H1 (cell line): ENCODE results near the gene NRXN2. TPM values are rescaled to one million over a fixed set of nuclear protein-coding genes. Genes with fewer than 3 reads are reported as not detected.

Source experiments
- CTCF ChIA-PET: fragments of 300-600 bp; sonication (Branson Sonifier 250); formaldehyde crosslinking; loops from one replicate; lab custom pipeline; 2021; ENCODE audit not compliant: partially characterized antibody; lab: Charles Lee
- POLR2A ChIA-PET: fragments of 300-600 bp; sonication (Branson Sonifier 250); formaldehyde crosslinking; loops from one replicate; lab custom pipeline; 2021; ENCODE audit warnings: inconsistent platforms; ENCODE audit not compliant: partially characterized antibody; lab: Charles Lee
- DNase-seq, 2 experiments: peaks; one replicate each; pipeline versions ENCODE4 v3.0.0 to v3.0.0-alpha.2; 2010 to 2022; ENCODE audit warnings: low spot score in 2 of 2, low read depth in 1 of 2, mixed read lengths in 1 of 2
- FAIRE-seq: peaks from 2 replicates; lab custom pipeline; 2011; peaks lifted over from hg19 to GRCh38; lab: Jason Lieb, UNC
- H2AFZ ChIP-seq: 2 replicates; pipeline ENCODE4 v1.8.1; 2012; ENCODE audit warnings: low read length, inconsistent platforms
- H2AK5ac ChIP-seq: 2 replicates; pipeline ENCODE4 v1.6.1; 2013; ENCODE audit warnings: low read depth, low read length
- H2BK120ac ChIP-seq: replicated peaks from 2 replicates; pipeline ENCODE3; 2013; ENCODE audit warnings: low read depth, low read length, inconsistent platforms
- H2BK12ac ChIP-seq: 2 replicates; pipeline ENCODE4 v1.6.1; 2013; ENCODE audit warnings: low read depth, low read length
- H2BK15ac ChIP-seq: 2 replicates; pipeline ENCODE4 v1.6.1; 2013; ENCODE audit warnings: low read length
- H2BK20ac ChIP-seq: 2 replicates; pipeline ENCODE4 v1.6.1; 2013; ENCODE audit warnings: low read length
- H2BK5ac ChIP-seq: 2 replicates; pipeline ENCODE4 v1.6.1; 2013; ENCODE audit warnings: low read depth, low read length
- H3K14ac ChIP-seq: 2 replicates; pipeline ENCODE4 v1.6.1; 2013; ENCODE audit warnings: inconsistent platforms; ENCODE audit not compliant: insufficient read length
- H3K18ac ChIP-seq: 2 replicates; pipeline ENCODE4 v1.6.1; 2013; ENCODE audit warnings: low read length; ENCODE audit errors: extremely low read depth
- H3K23ac ChIP-seq: 2 replicates; pipeline ENCODE4 v1.6.1; 2013; ENCODE audit warnings: inconsistent platforms; ENCODE audit not compliant: insufficient read length
- H3K23me2 ChIP-seq: 2 replicates; pipeline ENCODE4 v1.6.1; 2013; ENCODE audit warnings: low read depth, low read length
- H3K27ac ChIP-seq: 2 replicates; pipeline ENCODE4 v1.6.1; 2011; ENCODE audit warnings: low read depth, low read length, inconsistent platforms
- H3K27me3 ChIP-seq, 4 experiments: replicated peaks in 1 of 4; 1 replicate in 1 of 4; 2 replicates in 3 of 4; pipeline versions ENCODE4 v1.6.1 to v1.8.1; 2011 to 2013; ENCODE audit warnings: low read length in 3 of 4, mild to moderate bottlenecking in 3 of 4, inconsistent platforms in 2 of 4, mixed read lengths in 2 of 4, moderate library complexity in 1 of 4; ENCODE audit not compliant: control insufficient read depth in 3 of 4, insufficient read depth in 3 of 4; ENCODE audit errors: extremely low read depth in 1 of 4
- H3K36me3 ChIP-seq, 4 experiments: 2 replicates each; pipeline versions ENCODE4 v1.6.1 to v1.8.1; 2011 to 2013; ENCODE audit warnings: mild to moderate bottlenecking in 4 of 4, low read length in 3 of 4, moderate library complexity in 2 of 4, control low read depth in 1 of 4, inconsistent platforms in 1 of 4; ENCODE audit not compliant: insufficient read depth in 4 of 4, control insufficient read depth in 2 of 4
- H3K4ac ChIP-seq: replicated peaks from 2 replicates; pipeline ENCODE3; 2013; ENCODE audit warnings: low read length, low read depth, mixed read lengths, inconsistent platforms; ENCODE audit not compliant: insufficient read length
- H3K4me1 ChIP-seq, 4 experiments: replicated peaks in 1 of 4; 1 replicate in 1 of 4; 2 replicates in 3 of 4; pipeline versions ENCODE4 v1.6.1 to v1.8.1; 2011 to 2013; ENCODE audit warnings: low read length in 3 of 4, inconsistent platforms in 2 of 4, mixed read lengths in 1 of 4; ENCODE audit not compliant: insufficient read depth in 4 of 4, control insufficient read depth in 3 of 4
- H3K4me2 ChIP-seq, 2 experiments: 2 replicates each; pipeline versions ENCODE4 v1.6.1 to v1.8.1; 2011 to 2013; ENCODE audit warnings: low read depth in 2 of 2, low read length in 2 of 2, control low read depth in 1 of 2, inconsistent platforms in 1 of 2, mild to moderate bottlenecking in 1 of 2; ENCODE audit not compliant: insufficient read depth in 1 of 2
- H3K4me3 ChIP-seq, 4 experiments: fragments of 200-600, 300-600 bp in 1 of 4; sonication (generic), shearing (Covaris generic), sonication (Bioruptor Twin) in 1 of 4; 2 replicates each; pipeline versions ENCODE4 v1.5.1 to v1.8.1; 2011 to 2016; ENCODE audit warnings: low read length in 4 of 4, low read depth in 3 of 4, control low read depth in 2 of 4, inconsistent platforms in 2 of 4, mild to moderate bottlenecking in 2 of 4, mixed read lengths in 1 of 4, moderate library complexity in 1 of 4; ENCODE audit not compliant: insufficient read depth in 2 of 4; ENCODE audit errors: extremely low read depth in 1 of 4
- H3K56ac ChIP-seq: replicated peaks from 2 replicates; pipeline ENCODE3; 2013; ENCODE audit warnings: low read depth, mild to moderate bottlenecking, mixed read lengths, low read length, inconsistent platforms; ENCODE audit not compliant: insufficient read length
- H3K79me1 ChIP-seq: 2 replicates; pipeline ENCODE4 v1.6.1; 2013; ENCODE audit warnings: low read depth, low read length, control low read depth
- H3K79me2 ChIP-seq, 2 experiments: 2 replicates each; pipeline versions ENCODE4 v1.6.1 to v1.8.1; 2012 to 2013; ENCODE audit warnings: low read length in 2 of 2, mild to moderate bottlenecking in 2 of 2, inconsistent platforms in 1 of 2; ENCODE audit not compliant: insufficient read depth in 2 of 2, control insufficient read depth in 1 of 2
- H3K9ac ChIP-seq, 4 experiments: replicated peaks in 1 of 4; 1 replicate in 1 of 4; 2 replicates in 3 of 4; pipeline versions ENCODE4 v1.6.1 to v1.8.1; 2011 to 2013; ENCODE audit warnings: low read depth in 3 of 4, low read length in 3 of 4, control low read depth in 2 of 4, mild to moderate bottlenecking in 2 of 4, moderate library complexity in 2 of 4, inconsistent platforms in 1 of 4; ENCODE audit errors: extremely low read depth in 1 of 4
- H3K9me3 ChIP-seq, 2 experiments: 2 replicates each; pipeline versions ENCODE4 v1.6.1 to v1.8.1; 2012 to 2013; ENCODE audit warnings: mild to moderate bottlenecking in 2 of 2, moderate library complexity in 2 of 2, control low read depth in 1 of 2, inconsistent platforms in 1 of 2, low read depth in 1 of 2, low read length in 1 of 2, mixed read lengths in 1 of 2; ENCODE audit not compliant: insufficient read depth in 2 of 2
- H4K20me1 ChIP-seq, 2 experiments: replicated peaks in 1 of 2; 2 replicates each; pipeline versions ENCODE3 to v1.8.1; 2011 to 2013; ENCODE audit warnings: inconsistent platforms in 2 of 2, low read length in 2 of 2, mild to moderate bottlenecking in 1 of 2; ENCODE audit not compliant: insufficient read depth in 2 of 2, control insufficient read depth in 1 of 2
- H4K5ac ChIP-seq: 2 replicates; pipeline ENCODE4 v1.6.1; 2013; ENCODE audit warnings: low read length, low read depth, mixed read lengths, inconsistent platforms; ENCODE audit not compliant: insufficient read length
- H4K8ac ChIP-seq: 2 replicates; pipeline ENCODE4 v1.8.0; 2013; ENCODE audit warnings: mild to moderate bottlenecking, moderate library complexity, low read length, inconsistent platforms; ENCODE audit not compliant: insufficient read depth; ENCODE audit errors: extremely low read depth
- H4K91ac ChIP-seq: replicated peaks from 2 replicates; pipeline ENCODE3; 2013; ENCODE audit warnings: low read length, mixed read lengths, inconsistent platforms; ENCODE audit not compliant: insufficient read length
- CHD2 ChIP-seq: IDR thresholded peaks from 2 replicates; pipeline ENCODE4 v1.6.1; 2012; ENCODE audit warnings: low read length, improper control_type of control experiment
- EZH2 ChIP-seq: fragments of 200-600 bp; sonication (generic); IDR thresholded peaks from 2 replicates; pipeline ENCODE4 v1.7.1; 2012; ENCODE audit warnings: low read depth, mild to moderate bottlenecking, moderate library complexity, low read length, inconsistent platforms; ENCODE audit not compliant: severe bottlenecking
- HDAC2 ChIP-seq, 2 experiments: fragments of 300-600 bp in 1 of 2; sonication (generic) in 1 of 2; IDR thresholded peaks; 2 replicates each; pipeline ENCODE4 v1.6.1; 2011 to 2012; ENCODE audit warnings: low read depth in 2 of 2, low read length in 2 of 2, mild to moderate bottlenecking in 2 of 2, moderate library complexity in 2 of 2, borderline replicate concordance in 1 of 2, inconsistent platforms in 1 of 2
- JUN ChIP-seq: IDR thresholded peaks from 2 replicates; pipeline ENCODE4 v1.6.1; 2011; ENCODE audit warnings: low read depth, mild to moderate bottlenecking, improper control_type of control experiment, low read length
- POU5F1 ChIP-seq: IDR thresholded peaks from 2 replicates; pipeline ENCODE4 v1.6.1; 2011; ENCODE audit warnings: low read depth, mild to moderate bottlenecking, low read length, moderate library complexity
- RBBP5 ChIP-seq: IDR thresholded peaks from 2 replicates; pipeline ENCODE4 v1.7.1; 2012; ENCODE audit warnings: low read depth, mild to moderate bottlenecking, inconsistent platforms, low read length, moderate library complexity, borderline replicate concordance
- SIX5 ChIP-seq: IDR thresholded peaks from 2 replicates; pipeline ENCODE4 v1.6.1; 2011; ENCODE audit warnings: mild to moderate bottlenecking, low read depth, low read length
- WGBS, 2 experiments: shearing (Covaris generic) in 1 of 2; methylation state at CpG; one replicate each; pipeline versions ENCODE4 v1.1.6 to v1.1.7; 2013 to 2015; ENCODE audit warnings: low lambda C conversion rate in 2 of 2, mixed read lengths in 2 of 2, inconsistent platforms in 1 of 2, low coverage in 1 of 2, missing lambda C conversion rate in 1 of 2; ENCODE audit not compliant: insufficient replicate concordance in 2 of 2, insufficient coverage in 1 of 2, insufficient read length in 1 of 2; ENCODE audit errors: extremely low coverage in 1 of 2, missing lambda C conversion rate in 1 of 2; 5-methylcytosine and 5-hydroxymethylcytosine counted together
- polyA plus RNA-seq, 7 experiments: library from polyadenylated mRNA; depleted of rRNA in 3 of 7; stranded (reverse) in 5 of 7; unstranded in 2 of 7; fragments of >200 nt in 5 of 7; fragments of 200-250 nt in 2 of 7; gene quantifications; 1 replicate in 5 of 7; 2 replicates in 1 of 7; 4 replicates in 1 of 7; pipeline versions ENCODE4 v1.2.1 to v1.2.3, GENCODE V29; 2011 to 2013; ENCODE audit warnings: missing spikeins in 2 of 7, mixed read lengths in 2 of 7
- total RNA-seq: library from RNA; stranded (reverse); fragmentation: NEBNext Ultra II Directional; extraction: Animal tissue kit (Norgen Biotek cat#: 25700); gene quantifications from 2 replicates; pipeline ENCODE4 v1.2.1, GENCODE V29; 2021

NRXN2 gene
- total and polyA plus RNA-seq, 2 of the 8 experiments (the other 6 are each of a cell fraction or from before 2014, with no cell fraction given): 1.3 to 11.5 TPM

DNA sequence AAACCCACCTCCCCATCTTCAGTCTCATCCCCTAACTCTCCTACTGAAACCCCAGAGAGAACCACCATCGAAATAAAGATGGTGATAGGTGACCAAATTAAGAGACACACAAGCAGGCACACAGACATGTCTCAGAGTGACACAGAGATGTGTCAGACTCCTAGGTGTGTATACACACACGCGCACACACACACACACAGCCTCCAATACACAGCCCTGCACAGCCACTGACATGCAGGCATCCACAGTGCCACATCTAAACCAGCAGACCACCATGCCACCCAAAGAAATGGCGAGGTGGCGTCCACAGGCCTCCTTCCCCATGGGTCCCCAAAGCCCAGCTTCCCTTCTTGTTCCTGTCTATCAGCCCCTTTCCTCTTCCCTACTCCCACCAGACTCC, 27.4 kb downstream of the NRXN2 start:
- Histone ChIP-seq H3K4ac (no peak overlapping the region), H3K27ac (no peak overlapping the region), H2BK120ac (no peak overlapping the region), H3K14ac (no peak overlapping the region), H3K4me1 (no peaks in the 10 kb centered on the region; a peak in 3 of 7 replicates), H4K5ac (no peak overlapping the region), H4K91ac (no peak overlapping the region), H3K9ac (no peak overlapping the region), H3K9me3 (no peaks in the 10 kb centered on the region), H4K8ac (no peak overlapping the region; the same call in 1 of the 2 replicates), H3K27me3 (peaks cover 0 to 4% (median under 1%) of the 10 kb centered on the region in 4 experiments; a peak in 3 of 7 replicates), H3K79me2 (no peaks in the 10 kb centered on the region), H2AK5ac (no peak overlapping the region), H3K23ac (no peak overlapping the region), H2BK5ac (no peak overlapping the region), H2BK15ac (no peak overlapping the region), H3K36me3 (no peaks in the 10 kb centered on the region), H2AFZ (no peak overlapping the region), H2BK20ac (no peak overlapping the region), H3K4me3 (no peak overlapping the region), H2BK12ac (no peak overlapping the region), H3K18ac (no peak overlapping the region), H3K79me1 (no peaks in the 10 kb centered on the region), H4K20me1 (no peaks in the 10 kb centered on the region), H3K23me2 (0 out of 2 replicates have a peak, but pooled peaks cover 2% of the 10 kb centered on the region), H3K56ac (no peak overlapping the region), H3K4me2 (no peak overlapping the region)
- DNase-seq: no peak
- CTCF ChIA-PET: interaction anchor here (1.0 to 4.0 kb wide), 4 partner anchors 10 to 48 kb away, joined by 4 to 29 read pairs (median 4); partner anchors contain the start of gene RASGRP2
- POLR2A ChIA-PET: interaction anchor here (1.6 kb wide), 1 partner anchor 10 kb away, joined by 4 read pairs; no protein-coding TSS in a partner anchor
- WGBS, 2 experiments: 89% methylated on average over 5 of the region's 5 CpGs; no CpG with 5 or more reads in 1 of the 2 experiments
- FAIRE-seq: no peak
- TF ChIP-seq RBBP5 (no peak), EZH2 (no peak), JUN (no peak), HDAC2 (IDR thresholded peaks at IDR 0.05; ENCODE audit: borderline replicate concordance in 1 of 2, low read depth in 2 of 2, low read length in 2 of 2) (no peak), POU5F1 (no peak), SIX5 (no peak), CHD2 (no peak)
